Measurements from ENCODE around the gene CAPN15.
A peak's percentile ranks its signal among the peaks of the same experiment; 100 is the strongest.
"Not testable (repeated sequence)": the region's sequence is repeated elsewhere in the genome, so short reads cannot be mapped to it uniquely, and the experiment has no call there.

CAPN15 gene

DNA sequence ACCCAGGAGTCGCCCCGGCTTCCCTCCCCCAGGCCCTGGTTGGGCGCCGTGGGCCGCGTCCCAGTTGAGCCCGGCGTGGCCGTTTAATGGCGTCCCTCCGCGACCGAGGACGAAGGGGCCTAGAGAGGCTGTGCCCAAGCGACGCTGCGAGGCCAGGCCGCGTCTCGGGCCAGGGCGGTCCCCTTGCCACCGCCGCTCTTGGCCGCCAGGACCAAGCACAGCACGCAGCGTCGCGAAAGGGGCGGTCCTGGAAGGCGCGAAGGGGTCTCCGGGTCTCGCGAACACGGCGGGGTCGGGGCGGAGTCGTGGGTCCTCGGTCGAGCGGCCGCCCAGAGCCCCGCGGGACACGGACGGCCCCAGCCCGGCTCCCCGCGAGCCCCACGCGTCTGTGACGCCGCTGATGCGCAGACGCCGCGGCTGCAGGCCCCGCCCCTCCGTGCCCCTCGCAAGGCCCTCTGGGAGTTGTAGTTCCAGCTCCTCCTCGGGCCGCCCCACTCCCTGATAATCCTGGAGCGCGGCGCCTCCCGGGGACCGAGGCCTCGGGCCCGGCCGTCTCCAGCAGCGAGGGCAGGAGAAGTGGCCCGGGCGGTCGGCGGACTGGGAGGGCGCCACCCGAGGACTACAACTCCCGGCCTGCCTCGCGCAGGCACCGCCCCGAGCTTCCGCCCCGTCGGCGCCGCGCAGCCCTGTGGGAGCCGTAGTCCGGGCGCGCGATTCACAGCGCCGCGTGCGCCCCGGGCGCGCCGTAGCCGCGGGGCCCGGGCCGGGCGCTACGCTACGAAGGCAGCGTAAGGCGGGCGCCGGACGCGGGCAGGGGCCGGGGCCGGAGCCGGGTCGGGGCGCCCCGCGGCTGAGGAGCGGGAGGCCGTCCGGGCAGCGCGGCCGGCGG is at the start of gene CAPN15:
Gene CAPN15 (plus strand): TSS at position 698 of the 889 bp plus-strand sequence. CDS start 19,127 bp downstream, outside the sequence.
- peak; percentile 94 for DNase-seq (ENCODE audit: low spot score)

DNA sequence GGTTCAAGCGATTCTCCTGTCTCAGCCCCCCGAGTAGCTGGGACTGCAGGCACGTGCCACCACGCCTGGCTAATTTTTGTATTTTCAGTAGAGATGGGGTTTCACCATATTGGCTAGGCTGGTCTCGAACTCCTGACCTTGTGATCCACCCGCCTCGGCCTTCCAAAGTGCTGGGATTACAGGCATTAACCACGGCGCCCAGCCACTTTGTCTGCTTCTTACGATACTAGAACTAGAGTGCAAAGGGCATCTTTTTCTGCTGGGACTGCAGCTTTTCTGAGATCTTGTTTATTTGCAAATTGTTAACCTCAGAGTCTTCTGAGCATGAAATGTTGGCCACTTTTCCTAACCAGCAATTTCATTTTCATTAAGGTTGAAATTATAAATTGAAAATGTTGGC is 49.2 kb upstream of the CAPN15 start:
- not testable (repeated sequence) for DNase-seq (ENCODE audit: low spot score)

DNA sequence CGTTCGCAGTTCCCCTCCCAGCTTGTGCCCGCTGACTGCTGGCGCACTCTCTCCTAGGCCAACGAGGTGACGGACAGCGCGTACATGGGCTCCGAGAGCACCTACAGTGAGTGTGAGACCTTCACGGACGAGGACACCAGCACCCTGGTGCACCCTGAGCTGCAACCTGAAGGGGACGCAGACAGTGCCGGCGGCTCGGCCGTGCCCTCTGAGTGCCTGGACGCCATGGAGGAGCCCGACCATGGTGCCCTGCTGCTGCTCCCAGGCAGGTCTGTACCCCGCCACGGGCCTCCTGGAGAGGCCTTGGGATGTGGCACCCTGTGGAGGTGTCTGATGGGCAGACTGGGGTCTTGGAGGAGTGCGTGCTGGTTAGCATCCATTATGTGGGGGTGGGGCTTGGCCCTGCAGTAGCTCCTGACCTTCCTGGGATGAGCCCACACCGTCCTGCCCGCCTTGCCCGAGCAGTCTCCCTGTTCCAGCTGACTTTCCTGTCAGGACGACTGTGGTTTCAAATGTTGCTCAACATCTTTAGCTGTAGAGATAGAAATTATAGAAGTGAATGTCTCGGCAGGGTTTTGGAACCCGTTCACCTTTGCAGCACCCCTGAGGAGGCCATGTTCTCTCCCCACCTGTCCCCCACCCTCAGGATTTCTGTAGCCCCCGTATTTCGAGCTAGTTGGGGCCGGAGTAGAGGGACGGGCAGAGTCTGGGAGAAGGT is 44.9 kb upstream of the CAPN15 start:
- DNase-seq (ENCODE audit: low spot score), result no peak

DNA sequence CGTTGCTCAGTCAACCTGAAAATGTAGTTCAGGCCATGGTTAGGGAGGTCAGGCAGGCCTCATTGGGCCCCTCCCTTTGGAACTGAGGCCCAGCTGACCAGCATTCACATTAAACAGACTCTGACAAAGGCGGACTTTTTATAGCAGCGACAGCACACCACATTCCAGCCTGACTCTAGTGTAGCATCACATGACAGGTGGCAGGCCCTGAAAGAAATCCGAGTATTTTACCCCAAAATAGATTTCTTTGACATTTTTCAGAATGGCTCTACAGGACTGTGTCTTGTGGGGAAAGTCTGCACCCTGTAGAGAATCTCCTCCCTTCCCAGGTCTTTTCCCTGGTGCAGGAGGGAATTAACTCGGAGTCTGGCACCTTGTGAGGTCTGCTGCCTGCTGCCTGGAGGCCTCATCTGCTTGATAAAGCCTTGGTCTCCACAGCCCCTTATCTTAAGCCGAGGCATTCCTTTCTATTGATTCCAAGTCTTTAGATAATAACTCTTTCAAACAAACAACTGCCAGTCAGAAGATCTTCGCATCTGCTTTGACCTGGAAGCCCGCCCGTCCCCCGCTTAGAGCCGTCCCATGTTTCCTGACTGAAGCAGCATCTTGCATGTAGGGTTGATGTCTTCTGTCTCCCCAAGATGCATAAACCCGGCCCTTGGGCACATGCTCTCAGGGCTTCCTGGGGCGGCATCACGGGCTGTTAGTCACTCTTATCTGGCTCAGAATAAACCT is 44.0 kb upstream of the CAPN15 start:
- no peak for DNase-seq (ENCODE audit: low spot score)

DNA sequence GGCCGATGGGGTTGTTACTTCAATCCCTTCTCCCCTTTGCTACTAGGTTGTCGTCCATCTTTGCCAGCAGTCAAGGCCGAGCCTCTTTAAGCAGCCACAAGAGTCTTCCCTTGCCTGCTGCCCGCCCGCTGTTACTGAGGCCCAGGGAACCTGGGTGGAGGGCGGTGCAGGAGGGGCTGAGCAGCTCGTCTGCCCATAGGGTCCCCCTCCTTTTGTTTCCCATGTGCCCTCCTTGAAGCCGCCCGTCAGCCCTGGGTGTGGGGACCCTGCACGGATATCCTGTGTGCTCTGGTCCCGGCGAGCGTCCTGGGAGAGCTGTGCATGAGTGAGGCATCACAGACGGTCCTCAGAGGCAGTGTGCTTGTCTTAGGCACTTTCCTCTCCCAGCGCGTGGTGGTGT is 37.9 kb upstream of the CAPN15 start:
- DNase-seq (ENCODE audit: low spot score), result no peak

DNA sequence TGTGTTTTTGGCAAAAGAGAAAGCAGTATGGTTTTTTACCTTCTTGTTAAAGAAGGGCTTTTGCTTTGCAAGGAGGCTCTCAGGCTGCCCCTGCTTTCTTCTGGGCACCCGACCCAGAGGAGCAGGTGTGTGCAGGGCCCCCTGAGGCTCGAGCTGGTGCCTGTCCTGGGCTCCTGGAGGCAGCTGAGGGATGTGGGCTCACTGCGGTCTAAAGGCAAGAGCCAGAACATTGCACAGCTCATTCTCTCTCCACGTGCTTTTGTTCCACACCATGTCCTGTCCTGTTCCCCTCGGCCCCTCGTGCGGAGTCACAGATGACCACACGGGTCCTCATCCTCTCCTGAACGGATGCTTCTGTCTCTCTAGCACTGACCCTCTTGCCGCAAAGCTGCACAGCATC is 36.7 kb upstream of the CAPN15 start:
- DNase-seq (ENCODE audit: low spot score), result no peak

DNA sequence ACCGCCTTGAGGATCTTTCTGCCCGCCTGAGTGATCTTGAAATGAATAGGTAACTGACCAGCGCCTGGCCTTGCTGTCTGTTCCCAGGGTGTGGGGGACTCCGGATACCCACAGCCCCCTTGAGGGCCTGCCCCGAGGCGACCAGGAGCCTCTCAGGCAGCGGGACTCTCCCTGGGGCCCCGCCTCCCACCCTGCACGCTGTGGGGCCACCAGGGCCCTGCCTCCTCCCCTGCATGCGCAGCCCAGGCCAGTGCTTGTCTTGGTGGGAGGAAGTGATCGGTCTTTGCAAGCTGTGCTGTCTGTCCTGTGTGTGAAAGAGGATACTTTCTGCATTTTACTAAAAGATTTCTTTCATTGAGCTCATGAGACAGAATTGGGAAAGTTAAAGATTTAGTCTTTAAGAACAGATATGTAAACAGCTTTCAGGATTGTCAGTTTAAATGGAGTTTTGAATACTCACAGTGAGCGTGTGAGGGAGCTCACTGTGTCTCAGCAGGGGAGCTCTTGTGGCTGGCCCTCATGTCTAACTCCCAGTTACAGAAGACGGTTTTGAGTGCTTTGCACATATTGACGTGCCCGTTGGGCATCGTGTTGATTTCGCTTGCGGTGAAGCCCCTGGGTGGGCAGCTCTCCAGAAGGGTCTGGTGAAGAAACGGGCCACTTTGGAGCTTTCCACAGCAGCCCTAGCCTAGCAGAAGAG is 36.1 kb upstream of the CAPN15 start:
- DNase-seq (ENCODE audit: low spot score), result no peak

DNA sequence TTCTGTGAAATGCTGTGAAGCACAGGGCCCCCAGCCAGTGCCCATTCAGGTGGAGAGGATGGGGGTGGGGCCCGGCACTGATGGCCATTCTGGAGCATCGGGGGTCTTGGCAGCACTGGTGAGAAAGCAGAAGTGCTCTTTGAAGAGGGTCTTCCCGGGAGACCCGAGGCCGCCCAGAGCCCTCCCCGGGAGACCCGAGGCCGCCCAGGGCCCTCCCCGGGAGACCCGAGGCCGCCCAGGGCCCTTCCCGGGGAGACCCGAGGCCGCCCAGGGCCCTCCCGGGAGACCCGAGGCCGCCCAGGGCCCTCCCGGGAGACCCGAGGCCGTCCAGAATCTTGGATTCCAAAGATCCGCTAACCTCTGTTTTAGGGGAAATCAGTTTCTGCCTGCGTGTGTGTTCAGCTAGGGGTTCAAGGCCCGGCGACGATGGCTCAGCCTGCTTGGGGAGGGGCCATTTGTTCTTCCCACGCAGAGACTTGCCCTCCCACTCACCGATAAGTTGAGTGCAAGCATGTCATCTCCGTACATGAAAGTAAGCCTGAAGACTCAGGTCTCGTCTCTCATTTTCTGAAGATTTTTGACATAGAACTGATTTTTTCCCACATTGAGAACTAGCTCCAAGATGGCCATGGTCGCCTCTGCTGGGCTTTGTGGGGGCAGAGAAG is 35.2 kb upstream of the CAPN15 start:
- no peak for DNase-seq (ENCODE audit: low spot score)

DNA sequence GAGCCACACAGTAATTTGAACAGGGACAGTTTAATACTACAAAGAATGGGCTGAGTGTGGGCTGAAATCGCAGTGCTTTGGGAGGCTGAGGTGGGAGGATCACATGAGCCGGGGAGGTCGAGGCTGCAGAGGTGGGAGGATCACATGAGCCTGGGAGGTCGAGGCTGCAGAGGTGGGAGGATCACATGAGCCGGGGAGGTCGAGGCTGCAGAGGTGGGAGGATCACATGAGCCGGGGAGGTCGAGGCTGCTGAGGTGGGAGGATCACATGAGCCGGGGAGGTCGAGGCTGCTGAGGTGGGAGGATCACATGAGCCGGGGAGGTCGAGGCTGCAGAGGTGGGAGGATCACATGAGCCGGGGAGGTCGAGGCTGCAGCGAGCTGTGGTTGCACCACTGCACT is 32.8 kb upstream of the CAPN15 start:
- DNase-seq (ENCODE audit: low spot score), result not testable (repeated sequence)

DNA sequence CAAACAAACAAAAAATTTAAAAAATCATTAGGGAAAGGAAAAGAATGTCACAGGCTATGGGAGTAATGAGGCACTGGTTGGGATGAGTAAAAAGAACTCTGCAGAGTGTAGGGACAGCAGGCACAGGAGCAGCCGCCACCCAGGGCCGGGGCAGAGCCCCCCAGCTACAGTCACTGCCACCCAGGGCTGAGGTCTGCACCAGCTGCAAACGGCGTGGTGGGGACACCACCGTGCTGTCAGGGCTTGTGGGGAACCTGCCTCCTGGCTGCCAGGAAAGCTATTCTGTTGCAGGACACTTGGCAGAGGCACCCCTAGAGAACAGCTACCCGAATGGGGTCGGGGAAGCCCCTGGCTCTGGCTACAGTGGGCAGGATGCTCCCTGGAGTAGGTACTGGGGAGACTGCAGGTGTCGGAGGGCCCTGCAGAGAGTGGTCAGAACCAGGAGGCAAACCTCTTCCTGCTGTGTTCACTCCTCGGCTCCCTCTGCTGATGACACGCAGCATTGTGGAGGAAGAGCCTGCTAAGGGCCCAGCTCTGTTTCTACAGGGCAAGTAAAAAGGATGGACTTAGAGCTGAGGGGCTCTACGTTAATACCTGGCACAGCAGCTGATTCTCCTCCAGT is 32.3 kb upstream of the CAPN15 start:
- peak; percentile 68 for DNase-seq (ENCODE audit: low spot score)

DNA sequence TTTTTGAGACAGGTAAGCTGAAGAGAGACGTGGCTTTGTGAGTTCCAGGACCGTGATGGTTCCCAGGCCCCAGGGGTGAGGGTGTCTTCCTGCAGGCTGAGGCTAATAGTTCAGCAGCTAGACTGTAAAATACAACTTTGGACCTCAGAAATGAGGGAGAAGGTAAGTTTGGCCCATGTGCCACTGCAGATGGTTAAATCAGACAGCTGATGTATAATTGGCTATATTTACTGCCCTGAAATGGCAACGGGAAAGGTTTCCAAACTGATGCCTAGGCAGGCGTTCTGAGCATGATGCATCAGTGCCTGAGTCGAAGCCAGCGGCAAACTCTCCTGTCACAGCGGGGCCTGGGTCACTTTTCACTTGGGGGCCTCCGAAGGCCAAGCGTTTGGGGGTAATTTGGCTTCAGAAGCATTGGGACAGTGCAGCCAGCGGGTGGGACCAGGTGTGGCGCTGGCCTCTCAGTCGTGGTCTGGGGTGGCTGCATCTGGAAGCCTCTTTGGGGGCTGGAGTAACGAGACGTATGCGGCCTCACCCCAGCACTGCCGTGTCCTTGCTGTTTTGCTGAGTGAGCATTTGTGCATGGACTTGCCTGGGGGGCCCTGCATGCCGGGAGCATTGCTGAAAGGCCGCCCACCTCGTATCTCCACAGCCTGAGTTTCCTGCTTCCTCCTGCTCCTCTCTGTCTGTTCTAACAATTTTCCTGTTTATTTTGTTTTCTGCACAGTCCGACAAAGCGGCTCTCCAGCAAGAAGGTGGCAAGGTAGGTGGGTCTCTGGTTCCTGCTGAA is 31.2 kb upstream of the CAPN15 start:
- no peak for DNase-seq (ENCODE audit: low spot score)

DNA sequence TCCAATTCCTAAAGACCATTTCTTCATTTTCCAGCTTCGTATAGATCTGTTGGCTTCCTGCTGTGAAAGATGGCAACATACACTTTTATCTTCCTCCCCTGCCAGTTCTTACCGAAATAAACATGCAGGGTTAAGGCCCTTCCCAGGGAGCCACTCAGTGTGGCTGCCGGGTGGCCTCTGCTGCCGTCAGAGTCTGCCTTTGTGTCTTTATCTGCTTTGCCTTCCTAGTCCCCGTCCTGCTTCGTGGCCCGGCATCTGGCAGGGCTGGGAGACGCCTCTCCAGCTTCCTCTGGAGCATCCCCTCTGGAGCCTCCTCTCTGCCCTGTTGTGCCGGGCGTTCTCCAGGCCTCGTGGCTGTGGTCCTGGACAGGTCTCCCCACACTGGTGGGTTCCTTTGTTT is 30.3 kb upstream of the CAPN15 start:
- DNase-seq (ENCODE audit: low spot score), result no peak

DNA sequence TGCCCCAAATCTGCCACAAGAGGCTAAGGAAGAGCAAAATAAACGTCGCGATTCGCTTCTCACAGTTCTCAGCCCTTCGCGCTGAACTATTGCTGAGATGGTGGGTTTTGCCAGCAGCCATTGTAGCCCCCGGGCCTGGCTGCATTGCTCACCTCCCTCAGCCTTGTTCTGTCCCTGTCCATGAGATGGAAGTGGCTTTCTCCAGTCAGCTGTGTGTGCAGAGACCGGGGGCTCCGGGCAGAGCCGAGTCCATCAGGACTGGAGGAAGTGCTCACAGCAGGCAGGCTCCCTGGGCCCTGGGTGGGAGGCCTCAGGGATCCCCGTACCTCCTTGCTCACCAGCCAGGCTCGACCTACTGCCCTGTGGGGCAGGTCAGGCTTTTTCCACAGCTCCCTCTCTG is 27.6 kb upstream of the CAPN15 start:
- DNase-seq (ENCODE audit: low spot score), result no peak

DNA sequence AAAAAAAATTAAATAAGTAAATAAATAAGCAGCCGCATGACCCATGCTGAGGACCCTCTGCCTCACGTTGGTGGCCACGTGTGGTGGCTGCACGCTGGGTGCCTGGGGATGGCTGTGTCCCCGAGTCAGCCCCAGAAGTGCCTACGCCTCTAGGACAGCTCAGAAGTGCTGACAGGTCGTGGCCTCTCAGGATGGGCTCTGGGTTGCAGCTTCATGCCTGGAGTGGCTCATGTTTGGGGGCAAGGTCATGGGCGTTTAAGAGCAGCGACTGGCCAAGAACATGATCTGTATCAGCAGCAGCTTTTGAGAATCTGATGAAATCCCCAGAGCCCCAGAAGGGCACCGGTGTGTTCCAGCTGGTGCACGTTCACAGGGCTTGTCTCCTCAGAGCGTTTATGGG is 26.8 kb upstream of the CAPN15 start:
- no peak for DNase-seq (ENCODE audit: low spot score)

DNA sequence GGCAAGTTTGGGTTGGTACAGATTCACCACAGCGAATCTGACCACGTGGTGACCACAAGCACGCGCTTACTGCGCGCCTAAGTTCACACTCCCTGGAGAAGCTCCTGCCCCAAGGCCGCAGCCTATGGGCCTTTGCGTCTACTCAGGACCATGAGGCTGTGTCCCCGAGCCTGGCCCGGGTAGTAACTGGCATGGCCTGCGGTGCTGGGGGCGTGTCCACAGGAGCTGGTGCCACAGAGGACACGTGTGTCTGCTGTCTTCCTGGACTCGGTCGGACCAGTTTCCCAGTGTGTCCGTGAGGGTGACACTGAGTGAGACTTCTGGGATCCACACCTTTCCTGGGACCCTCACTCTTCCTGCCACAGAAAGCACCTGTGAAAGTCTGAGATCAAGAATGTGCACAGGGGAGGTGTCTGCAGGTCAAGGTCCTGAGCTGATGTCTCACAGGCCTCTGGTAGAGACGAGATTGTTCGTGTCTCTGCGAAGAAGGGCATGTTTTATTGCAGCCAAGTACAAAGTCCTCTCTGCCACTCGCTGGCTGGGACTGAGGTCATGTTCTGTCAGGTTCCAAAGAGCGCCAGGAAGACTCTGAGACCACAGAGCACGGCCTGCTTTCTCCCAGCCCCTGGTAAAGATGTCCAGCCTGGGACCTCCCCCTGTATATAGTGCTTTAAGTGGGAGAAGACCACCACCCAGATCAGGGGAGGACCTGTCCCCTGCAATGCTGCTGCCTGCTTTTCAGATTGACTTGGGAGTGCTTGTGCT is 25.2 kb upstream of the CAPN15 start:
- DNase-seq (ENCODE audit: low spot score), result no peak

DNA sequence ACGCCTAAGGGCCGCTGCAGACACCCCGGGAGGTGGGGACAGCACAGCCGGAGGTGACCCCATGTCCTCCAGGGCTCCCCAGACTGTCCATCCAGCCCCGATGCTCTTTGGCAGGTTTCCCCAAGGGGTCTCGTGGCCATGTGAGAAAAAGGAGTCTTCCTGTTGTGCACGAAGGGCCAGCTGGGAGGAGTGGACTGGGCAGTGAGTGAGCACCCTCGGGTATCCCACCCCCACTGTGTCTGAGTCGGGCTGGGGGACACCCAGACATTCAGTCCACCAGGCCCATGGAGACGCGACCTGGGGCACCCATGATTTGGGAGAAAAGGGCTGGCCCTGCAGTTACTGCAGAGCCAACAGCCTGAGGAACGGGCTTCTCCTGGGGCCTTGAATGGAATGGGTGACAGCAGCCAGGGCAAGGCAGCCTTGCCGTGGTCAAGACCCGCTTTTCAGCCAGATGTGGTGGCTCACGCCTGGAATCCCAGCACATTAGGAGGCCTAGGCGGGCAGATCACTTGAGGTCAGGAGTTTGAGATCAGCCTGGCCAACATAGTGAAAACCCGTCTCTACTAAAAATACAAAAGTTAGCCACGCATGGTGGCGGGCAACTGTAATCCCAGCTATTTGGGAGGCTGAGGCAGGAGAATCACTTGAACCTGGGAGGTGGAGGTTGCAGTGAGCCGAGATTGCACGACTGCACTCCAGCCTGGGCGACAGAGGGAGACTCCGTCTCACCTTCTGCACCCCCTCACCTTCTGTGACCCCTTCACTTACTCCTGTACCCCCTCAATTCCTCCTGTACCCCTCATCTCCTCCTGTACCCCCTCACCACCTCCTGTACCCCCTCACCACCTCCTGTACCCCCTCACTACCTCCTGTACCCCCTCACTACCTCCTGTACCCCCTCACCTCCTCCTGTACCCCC is 24.1 kb upstream of the CAPN15 start:
- DNase-seq (ENCODE audit: low spot score), result no peak

DNA sequence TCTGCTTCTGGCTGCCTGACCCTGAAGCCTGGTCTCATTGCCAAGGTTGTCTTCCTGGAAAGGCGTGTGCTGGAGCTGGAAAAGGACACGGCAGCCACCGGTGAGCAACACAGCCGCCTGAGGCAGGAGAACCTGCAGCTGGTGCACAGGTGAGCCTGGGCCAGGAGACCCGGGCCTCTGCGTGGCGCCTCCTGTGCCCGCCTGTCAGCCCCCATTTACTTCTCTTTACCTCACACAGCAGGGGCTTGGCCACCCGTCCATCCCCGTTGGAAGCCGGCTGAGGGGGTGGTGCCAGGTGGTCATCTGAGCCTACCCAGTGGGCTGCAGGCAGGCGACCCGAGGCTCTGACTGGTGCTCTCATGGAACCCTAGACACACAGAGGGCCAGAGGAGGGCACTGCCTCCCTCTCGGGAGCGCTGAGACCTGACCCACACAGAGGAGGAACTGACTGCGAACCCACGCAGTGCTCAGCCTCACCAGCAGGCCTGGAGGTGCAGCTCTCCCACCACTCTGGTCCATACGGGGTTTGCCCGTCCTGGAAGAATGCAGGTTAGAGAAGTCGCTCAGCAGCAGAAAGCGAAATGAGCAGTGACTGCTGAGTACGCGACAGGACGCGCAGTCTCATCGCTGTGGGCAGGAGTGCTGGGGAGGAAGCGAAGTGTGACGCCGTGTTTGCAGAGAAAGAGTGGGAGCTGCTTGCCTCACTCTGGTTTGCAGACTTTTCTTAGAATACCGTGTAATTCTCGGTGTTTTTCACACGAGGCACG is 21.9 kb upstream of the CAPN15 start:
- no peak for DNase-seq (ENCODE audit: low spot score)

DNA sequence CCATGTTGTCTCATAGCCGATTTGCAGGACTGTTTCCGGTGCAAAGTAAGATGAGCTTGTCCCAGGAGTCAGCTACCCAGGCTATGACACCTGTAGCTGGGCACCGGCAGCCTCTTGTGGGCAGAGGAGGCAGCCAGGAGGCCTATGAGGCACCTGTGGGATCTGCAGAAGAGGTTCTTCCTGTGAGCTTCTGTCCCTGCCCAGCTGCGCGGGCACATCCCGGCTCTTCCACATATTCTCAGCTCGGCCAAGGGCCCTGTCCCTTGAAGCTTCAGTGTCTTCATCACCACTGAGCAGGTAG is 21.3 kb upstream of the CAPN15 start:
- no peak for DNase-seq (ENCODE audit: low spot score)
